GM21515 (cell line): ENCODE results near the gene DCD.

Source experiments
- ATAC-seq: cut with Tn5 transposase; IDR thresholded peaks from one replicate; pipeline ENCODE4 v1.9.1; 2021; ENCODE audit not compliant: unreplicated experiment

Gene DCD

GRCh38 chr12:54608769-54609168 is 39.4 kb downstream of the DCD start:
- ATAC-seq, result no peak

GRCh38 chr12:54608156-54608555 is 40.0 kb downstream of the DCD start:
- no peak for ATAC-seq

GRCh38 chr12:54606556-54606955 is 41.6 kb downstream of the DCD start:
- ATAC-seq, result no peak

GRCh38 chr12:54605138-54605970 is 42.8 kb downstream of the DCD start:
- no peak for ATAC-seq

GRCh38 chr12:54604436-54604835 is 43.7 kb downstream of the DCD start:
- no peak for ATAC-seq

GRCh38 chr12:54603872-54604271 is 44.3 kb downstream of the DCD start:
- no peak for ATAC-seq

GRCh38 chr12:54603173-54603814 is 44.9 kb downstream of the DCD start:
- peak; percentile 92 for ATAC-seq

GRCh38 chr12:54602661-54603060 is 45.5 kb downstream of the DCD start:
- no peak for ATAC-seq

GRCh38 chr12:54601841-54602240 is 46.3 kb downstream of the DCD start:
- no peak for ATAC-seq

GRCh38 chr12:54598970-54599369 is 49.2 kb downstream of the DCD start:
- ATAC-seq, result no peak

GRCh38 chr12:54596526-54596946 is 51.6 kb downstream of the DCD start:
- ATAC-seq, result no peak

GRCh38 chr12:54595471-54595870 is 52.7 kb downstream of the DCD start:
- no peak for ATAC-seq
